ENCODE data around the gene CIRBP.

CIRBP gene

DNA sequence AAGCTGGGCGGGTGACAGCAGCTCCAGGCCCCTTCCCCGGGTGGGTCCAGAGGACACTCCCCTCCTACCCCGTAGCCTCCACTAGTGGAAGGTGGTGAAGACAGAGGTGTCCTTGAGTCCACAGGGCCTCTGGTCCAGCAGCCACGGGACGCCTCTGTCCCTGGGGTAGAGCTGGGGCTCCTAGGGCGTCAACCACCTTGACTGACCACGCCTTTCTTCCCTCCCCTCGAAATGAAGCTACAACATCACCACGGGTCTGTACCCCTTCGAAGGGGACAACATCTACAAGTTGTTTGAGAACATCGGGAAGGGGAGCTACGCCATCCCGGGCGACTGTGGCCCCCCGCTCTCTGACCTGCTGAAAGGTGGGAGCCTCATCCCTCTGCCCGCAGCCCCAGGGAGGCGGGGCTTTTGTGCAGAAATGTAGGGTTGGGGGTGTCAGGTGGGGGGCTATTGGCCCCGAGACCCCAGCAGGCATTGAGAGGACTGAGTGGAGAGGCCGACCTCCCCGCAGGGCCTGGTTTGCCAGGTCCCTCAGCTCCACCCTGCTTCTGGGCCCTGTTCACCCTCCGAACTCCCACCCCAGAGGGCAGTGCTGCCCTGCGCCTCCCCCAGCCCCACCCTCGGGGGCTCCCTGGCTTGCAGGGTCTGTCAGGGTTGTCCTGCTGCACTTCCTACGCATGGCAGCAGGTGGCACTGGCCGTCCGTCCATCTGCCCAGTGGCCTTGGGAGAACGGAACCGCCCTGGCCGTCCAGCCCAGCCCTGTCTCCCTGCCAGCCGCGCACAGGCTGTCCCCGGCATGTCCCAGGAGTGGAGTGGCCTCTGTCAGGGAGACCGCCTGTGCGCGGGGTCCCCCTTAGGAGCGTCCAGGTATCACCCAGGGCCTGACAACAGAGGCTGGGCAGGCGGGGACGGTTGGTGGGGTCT lies 47.9 kb upstream of the CIRBP start:
- peaks cover 42% of the 10 kb centered on the region for H3K79me2 ChIP-seq (ENCODE audit: control insufficient read depth, low read length)
- no peaks in the 10 kb centered on the region for H3K9me2 ChIP-seq (replicated peaks; ENCODE audit: control insufficient read depth, low read length)
- H3K9me3 ChIP-seq (ENCODE audit: control insufficient read depth, insufficient read depth, low read length): no peaks in the 10 kb centered on the region
- H3K36me3 ChIP-seq (ENCODE audit: control insufficient read depth, low read length): peaks cover 52% of the 10 kb centered on the region
- peaks cover 5% of the 10 kb centered on the region; the same call in 1 of the 2 replicates for H4K20me1 ChIP-seq (ENCODE audit: control insufficient read depth, insufficient read depth, low read depth, low read length)
- H3K4me3 ChIP-seq (ENCODE audit: low read length): no peak overlapping the region
- H3K27ac ChIP-seq (ENCODE audit: low read depth, low read length): no peak overlapping the region
- TF ChIP-seq EZH2phosphoT487 (IDR thresholded peaks at IDR 0.05; ENCODE audit: borderline replicate concordance, low read length): no peak
- TF ChIP-seq, protein P1, sequence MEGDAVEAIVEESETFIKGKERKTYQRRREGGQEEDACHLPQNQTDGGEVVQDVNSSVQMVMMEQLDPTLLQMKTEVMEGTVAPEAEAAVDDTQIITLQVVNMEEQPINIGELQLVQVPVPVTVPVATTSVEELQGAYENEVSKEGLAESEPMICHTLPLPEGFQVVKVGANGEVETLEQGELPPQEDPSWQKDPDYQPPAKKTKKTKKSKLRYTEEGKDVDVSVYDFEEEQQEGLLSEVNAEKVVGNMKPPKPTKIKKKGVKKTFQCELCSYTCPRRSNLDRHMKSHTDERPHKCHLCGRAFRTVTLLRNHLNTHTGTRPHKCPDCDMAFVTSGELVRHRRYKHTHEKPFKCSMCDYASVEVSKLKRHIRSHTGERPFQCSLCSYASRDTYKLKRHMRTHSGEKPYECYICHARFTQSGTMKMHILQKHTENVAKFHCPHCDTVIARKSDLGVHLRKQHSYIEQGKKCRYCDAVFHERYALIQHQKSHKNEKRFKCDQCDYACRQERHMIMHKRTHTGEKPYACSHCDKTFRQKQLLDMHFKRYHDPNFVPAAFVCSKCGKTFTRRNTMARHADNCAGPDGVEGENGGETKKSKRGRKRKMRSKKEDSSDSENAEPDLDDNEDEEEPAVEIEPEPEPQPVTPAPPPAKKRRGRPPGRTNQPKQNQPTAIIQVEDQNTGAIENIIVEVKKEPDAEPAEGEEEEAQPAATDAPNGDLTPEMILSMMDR (IDR thresholded peaks at IDR 0.05; ENCODE audit: low read depth, low read length, poor library complexity, severe bottlenecking): no peak
- H3F3A ChIP-seq (ENCODE audit: control insufficient read depth, insufficient read depth): no peaks in the 10 kb centered on the region
- no peaks in the 10 kb centered on the region for H3K27me3 ChIP-seq (ENCODE audit: control insufficient read depth, low read length)
- no peaks in the 10 kb centered on the region for H3K4me1 ChIP-seq (ENCODE audit: control insufficient read depth, low read length)
- H3K4me2 ChIP-seq (ENCODE audit: low read length): no peak overlapping the region

DNA sequence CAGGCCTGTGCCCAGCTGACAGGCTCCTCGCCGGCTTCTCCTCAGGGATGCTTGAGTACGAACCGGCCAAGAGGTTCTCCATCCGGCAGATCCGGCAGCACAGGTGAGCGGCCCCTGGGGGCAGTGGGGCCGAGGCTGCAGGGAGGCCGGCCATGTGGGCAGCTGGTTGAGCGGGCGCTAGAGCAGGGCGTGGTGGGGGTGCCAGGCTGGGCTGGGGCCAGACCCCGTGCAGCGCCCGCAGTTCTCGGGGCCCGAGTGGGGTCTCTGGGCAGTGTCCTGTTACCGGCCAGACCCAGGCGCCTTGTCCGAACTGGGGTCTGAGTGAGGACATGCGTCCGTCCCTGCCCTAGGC lies 47.3 kb upstream of the CIRBP start:
- Histone ChIP-seq H3K36me3 (ENCODE audit: control insufficient read depth, low read length) (peaks cover 58% of the 10 kb centered on the region), H3F3A (ENCODE audit: control insufficient read depth, insufficient read depth) (no peaks in the 10 kb centered on the region), H3K4me2 (ENCODE audit: low read length) (no peak overlapping the region), H3K9me3 (ENCODE audit: control insufficient read depth, insufficient read depth, low read length) (no peaks in the 10 kb centered on the region), H3K4me3 (ENCODE audit: low read length) (no peak overlapping the region), H3K27me3 (ENCODE audit: control insufficient read depth, low read length) (no peaks in the 10 kb centered on the region), H4K20me1 (ENCODE audit: control insufficient read depth, insufficient read depth, low read depth, low read length) (peaks cover 5% of the 10 kb centered on the region; the same call in 1 of the 2 replicates), H3K27ac (ENCODE audit: low read depth, low read length) (no peak overlapping the region), H3K79me2 (ENCODE audit: control insufficient read depth, low read length) (peaks cover 36% of the 10 kb centered on the region), H3K9me2 (replicated peaks; ENCODE audit: control insufficient read depth, low read length) (no peaks in the 10 kb centered on the region), H3K4me1 (ENCODE audit: control insufficient read depth, low read length) (no peaks in the 10 kb centered on the region)
- TF ChIP-seq, protein P1 (IDR thresholded peaks at IDR 0.05; ENCODE audit: low read depth, low read length, poor library complexity, severe bottlenecking): no peak
- TF ChIP-seq EZH2phosphoT487 (IDR thresholded peaks at IDR 0.05; ENCODE audit: borderline replicate concordance, low read length): no peak

DNA sequence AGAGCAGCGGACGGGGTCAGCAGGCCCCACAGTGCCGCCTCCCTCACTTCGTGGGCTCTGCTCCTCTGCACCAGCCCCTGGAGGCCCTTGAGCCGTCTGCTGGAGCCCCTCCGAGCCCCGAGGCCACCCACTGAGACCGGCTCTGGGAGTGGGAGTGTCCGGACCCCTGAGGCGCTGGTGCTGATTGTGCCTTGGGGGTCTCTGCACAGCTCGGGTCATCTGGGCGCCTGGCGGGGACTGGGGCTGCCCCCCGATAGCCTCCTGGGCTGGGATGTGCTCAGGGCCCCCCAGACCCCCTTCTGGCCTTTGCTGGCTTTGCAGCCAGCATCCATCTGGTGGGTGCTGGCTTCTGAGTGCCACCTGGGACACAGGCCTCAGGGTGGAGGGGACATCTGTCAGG lies 46.7 kb upstream of the CIRBP start:
- Histone ChIP-seq H3K79me2 (ENCODE audit: control insufficient read depth, low read length) (peaks cover 31% of the 10 kb centered on the region), H3K27ac (ENCODE audit: low read depth, low read length) (no peak overlapping the region), H3K9me2 (replicated peaks; ENCODE audit: control insufficient read depth, low read length) (no peaks in the 10 kb centered on the region), H3K27me3 (ENCODE audit: control insufficient read depth, low read length) (no peaks in the 10 kb centered on the region), H3F3A (ENCODE audit: control insufficient read depth, insufficient read depth) (no peaks in the 10 kb centered on the region), H3K4me3 (ENCODE audit: low read length) (no peak overlapping the region), H3K4me1 (ENCODE audit: control insufficient read depth, low read length) (no peaks in the 10 kb centered on the region), H4K20me1 (ENCODE audit: control insufficient read depth, insufficient read depth, low read depth, low read length) (peaks cover 5% of the 10 kb centered on the region; the same call in 1 of the 2 replicates), H3K36me3 (ENCODE audit: control insufficient read depth, low read length) (peaks cover 63% of the 10 kb centered on the region), H3K9me3 (ENCODE audit: control insufficient read depth, insufficient read depth, low read length) (no peaks in the 10 kb centered on the region), H3K4me2 (ENCODE audit: low read length) (no peak overlapping the region)
- no peak for TF ChIP-seq EZH2phosphoT487 (IDR thresholded peaks at IDR 0.05; ENCODE audit: borderline replicate concordance, low read length)
- TF ChIP-seq, protein P1 (IDR thresholded peaks at IDR 0.05; ENCODE audit: low read depth, low read length, poor library complexity, severe bottlenecking): no peak

Data from DOHH2 (cell line).